HCT116 (cell line): Measurements from ENCODE around the gene MORN2. TPM values are rescaled to one million over a fixed set of nuclear protein-coding genes. Genes with fewer than 3 reads are reported as not detected.

Experiments used
- ATAC-seq: fragments of 200-7000 bp; cut with Tn5 transposase; 2 replicates; pipeline ENCODE4 v1.9.1; 2020; ENCODE audit warnings: mild to moderate bottlenecking, moderate library complexity
- BruUV-seq: library from RNA; stranded (reverse); fragments of 400-500 nt; replicated peaks from 2 replicates; lab custom pipeline; 2021; lab: Mats Ljungman, UMichigan
- CTCF ChIA-PET: fragments of 300-600 bp; sonication (Branson Sonifier 250); formaldehyde crosslinking; loops from one replicate; lab custom pipeline; 2021; ENCODE audit warnings: antibody characterized with exemption; lab: Charles Lee
- POLR2A ChIA-PET: fragments of 300-600, 350-600 bp; sonication (Branson Sonifier 250); formaldehyde crosslinking; loops from one replicate; lab custom pipeline; 2021; ENCODE audit warnings: antibody characterized with exemption; lab: Charles Lee
- RAD21 ChIA-PET, 2 experiments: fragments of 300-600 bp; sonication (Branson Sonifier 250); formaldehyde crosslinking; loops; one replicate each; lab custom pipeline; 2023; ENCODE audit warnings: low total read pairs in 2 of 2; ENCODE audit not compliant: uncharacterized antibody in 2 of 2, unreplicated experiment in 2 of 2, low non-redundant PET in 1 of 2; lab: Charles Lee
- DNase-seq: peaks from one replicate; pipeline ENCODE4 v3.0.0-alpha.2; 2010; ENCODE audit warnings: low read depth, low spot score
- H2AFZ ChIP-seq: fragments of 200-600 bp; shearing (Covaris generic), sonication (generic); 2 replicates; pipeline ENCODE4 v1.6.1; 2017; ENCODE audit warnings: low read depth, mixed run types, mixed read lengths, antibody characterized with exemption, low read length; ENCODE audit not compliant: poor library complexity, severe bottlenecking
- H3K27ac ChIP-seq: 2 replicates; pipeline ENCODE4 v1.5.1; 2012; ENCODE audit warnings: low read depth, low read length
- H3K27me3 ChIP-seq: fragments of 200-600 bp; sonication (generic); 2 replicates; pipeline ENCODE4 v1.6.1; 2016; ENCODE audit warnings: mixed run types, low read length, mixed read lengths; ENCODE audit not compliant: insufficient read depth
- H3K36me3 ChIP-seq, 2 experiments: fragments of 200-500 bp in 1 of 2; fragments of 200-600 bp in 1 of 2; sonication (Bioruptor generic) in 1 of 2; sonication (generic) in 1 of 2; 2 replicates each; pipeline versions ENCODE4 v1.5.1 to v1.6.1; 2014 to 2016; ENCODE audit warnings: low read length in 2 of 2, inconsistent platforms in 1 of 2, mixed read lengths in 1 of 2, mixed run types in 1 of 2; ENCODE audit not compliant: insufficient read depth in 2 of 2, control insufficient read depth in 1 of 2
- H3K4me1 ChIP-seq, 2 experiments: fragments of 200-600 bp in 1 of 2; sonication (generic) in 1 of 2; 2 replicates each; pipeline versions ENCODE4 v1.5.1 to v1.6.1; 2012 to 2017; ENCODE audit warnings: low read length in 2 of 2, inconsistent platforms in 1 of 2, mild to moderate bottlenecking in 1 of 2, mixed read lengths in 1 of 2, mixed run types in 1 of 2, moderate library complexity in 1 of 2; ENCODE audit not compliant: insufficient read depth in 2 of 2, control insufficient read depth in 1 of 2
- H3K4me2 ChIP-seq: fragments of 200-600 bp; sonication (generic); 2 replicates; pipeline ENCODE4 v1.6.1; 2017; ENCODE audit warnings: mixed run types, low read length, mixed read lengths
- H3K4me3 ChIP-seq, 2 experiments: fragments of 200-600 bp in 1 of 2; sonication (generic) in 1 of 2; replicated peaks in 1 of 2; 2 replicates each; pipeline ENCODE4 v1.5.1; 2011 to 2016; ENCODE audit warnings: low read length in 2 of 2, control low read depth in 1 of 2, low read depth in 1 of 2, mild to moderate bottlenecking in 1 of 2, mixed read lengths in 1 of 2, mixed run types in 1 of 2
- H3K79me2 ChIP-seq: fragments of 200-600 bp; sonication (generic); 2 replicates; pipeline ENCODE4 v1.6.1; 2017; ENCODE audit warnings: mild to moderate bottlenecking, mixed run types, low read length, moderate library complexity, mixed read lengths; ENCODE audit not compliant: insufficient read depth
- H3K9ac ChIP-seq: fragments of 200-600 bp; sonication (generic); 2 replicates; pipeline ENCODE4 v1.6.1; 2016; ENCODE audit warnings: low read length, mixed read lengths
- H3K9me2 ChIP-seq: fragments of 200-600 bp; sonication (generic), shearing (Covaris generic); 2 replicates; pipeline ENCODE4 v1.6.1; 2017; ENCODE audit warnings: mixed run types, mild to moderate bottlenecking, moderate library complexity; ENCODE audit not compliant: insufficient read depth
- H3K9me3 ChIP-seq, 2 experiments: fragments of 200-500 bp in 1 of 2; fragments of 200-600 bp in 1 of 2; sonication (Bioruptor generic) in 1 of 2; sonication (generic) in 1 of 2; 2 replicates each; pipeline ENCODE4 v1.6.1; 2014 to 2017; ENCODE audit warnings: low read length in 2 of 2, mixed read lengths in 2 of 2, inconsistent platforms in 1 of 2, low read depth in 1 of 2, mild to moderate bottlenecking in 1 of 2, mixed run types in 1 of 2, moderate library complexity in 1 of 2; ENCODE audit not compliant: control insufficient read depth in 1 of 2, insufficient read depth in 1 of 2
- H4K20me1 ChIP-seq: fragments of 200-600 bp; sonication (generic), shearing (Covaris generic); 2 replicates; pipeline ENCODE4 v1.6.1; 2017; ENCODE audit warnings: mixed run types, mild to moderate bottlenecking, moderate library complexity; ENCODE audit not compliant: insufficient read depth
- CEBPB ChIP-seq: IDR thresholded peaks from 2 replicates; pipeline ENCODE4 v1.6.1; 2012; ENCODE audit warnings: low read depth
- FOSL1 ChIP-seq: IDR thresholded peaks from 2 replicates; pipeline ENCODE4 v1.6.1; 2012; ENCODE audit warnings: low read depth
- JUND ChIP-seq: IDR thresholded peaks from 2 replicates; pipeline ENCODE4 v1.6.1; 2012
- POLR2A ChIP-seq: IDR thresholded peaks from 2 replicates; pipeline ENCODE4 v1.7.0; 2011; ENCODE audit warnings: borderline replicate concordance; ENCODE audit not compliant: insufficient read depth, insufficient read length; ENCODE audit errors: extremely low read depth
- POLR2AphosphoS5 ChIP-seq: IDR thresholded peaks from 2 replicates; pipeline ENCODE4 v1.6.1; 2011; ENCODE audit warnings: mild to moderate bottlenecking, low read depth, low read length, moderate library complexity
- RAD21 ChIP-seq: IDR thresholded peaks from 2 replicates; pipeline ENCODE4 v1.6.1; 2012; ENCODE audit warnings: low read depth, mild to moderate bottlenecking
- SIN3A ChIP-seq: IDR thresholded peaks from 2 replicates; pipeline ENCODE4 v1.6.1; 2012; ENCODE audit warnings: low read depth
- SP1 ChIP-seq: IDR thresholded peaks from 2 replicates; pipeline ENCODE4 v1.6.1; 2012; ENCODE audit warnings: low read depth
- SRF ChIP-seq: IDR thresholded peaks from 2 replicates; pipeline ENCODE4 v1.6.1; 2012; ENCODE audit warnings: low read depth
- YY1 ChIP-seq: IDR thresholded peaks from 2 replicates; pipeline ENCODE4 v1.6.1; 2011; ENCODE audit warnings: low read length, low read depth, moderate library complexity, mild to moderate bottlenecking; ENCODE audit not compliant: insufficient replicate concordance; ENCODE audit errors: extremely low read depth
- ZFX ChIP-seq: fragments of 450-650 bp; IDR thresholded peaks from 2 replicates; pipeline ENCODE4 v1.6.1; 2017
- ZNF274 ChIP-seq: fragments of 200-500 bp; sonication (Bioruptor generic); IDR thresholded peaks from 2 replicates; pipeline ENCODE4 v1.6.1; 2014; ENCODE audit warnings: mild to moderate bottlenecking, low read depth, low read length, inconsistent platforms
- intact Hi-C: fragments of 100-400 bp; cut with micrococcal nuclease; formaldehyde crosslinking; loops from 2 replicates; pipeline ENCODE4 v1.10.0; 2022
- total RNA-seq: library from RNA; stranded (reverse); gene quantifications from one replicate; pipeline ENCODE4 v1.2.1, GENCODE V29; 2021; ENCODE audit not compliant: unreplicated experiment
- TF ChIP-seq, protein P1 (sequence below): IDR thresholded peaks from 2 replicates; pipeline ENCODE4 v1.6.1; 2011; ENCODE audit warnings: mild to moderate bottlenecking, low read length, moderate library complexity; ENCODE audit not compliant: insufficient replicate concordance; ENCODE audit errors: extremely low read depth
- TF ChIP-seq, protein P2 (sequence below), 3 experiments: fragments of 200-600 bp in 1 of 3; sonication (generic) in 1 of 3; IDR thresholded peaks in 2 of 3; conservative IDR thresholded peaks in 1 of 3; 2 replicates each; pipeline ENCODE4 v1.5.1; 2012 to 2017; ENCODE audit warnings: low read depth in 2 of 3, low read length in 2 of 3, antibody characterized with exemption in 1 of 3, borderline replicate concordance in 1 of 3, control low read depth in 1 of 3, mild to moderate bottlenecking in 1 of 3, mixed read lengths in 1 of 3, mixed run types in 1 of 3, moderate library complexity in 1 of 3; ENCODE audit not compliant: insufficient read depth in 1 of 3
- TF ChIP-seq, protein P3 (sequence below): IDR thresholded peaks from 2 replicates; pipeline ENCODE4 v1.6.1; 2012

The MORN2 gene
- total RNA-seq, 1 experiment from 2014 or later: 11.9 TPM

DNA sequence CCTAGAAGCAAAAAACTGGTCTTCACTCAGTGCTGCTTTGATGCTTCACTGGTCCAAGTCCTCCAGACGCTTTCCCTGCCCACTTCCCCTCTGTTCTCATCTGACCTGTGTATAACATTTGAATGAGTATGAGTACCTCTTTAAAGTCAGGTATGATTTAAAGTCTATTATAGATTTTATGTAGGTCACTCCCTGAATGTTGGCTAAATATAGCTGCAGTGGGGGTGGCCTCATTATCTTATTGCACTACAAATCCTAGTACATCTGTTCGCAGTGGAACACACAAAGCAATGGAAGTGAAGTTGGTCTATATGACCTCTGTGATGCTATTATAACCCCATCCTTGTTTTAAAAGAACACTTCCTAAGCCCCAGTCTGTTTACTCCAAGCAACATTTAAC lies 47.1 kb downstream of the MORN2 start:
- TF ChIP-seq SRF (no peak), POLR2AphosphoS5 (no peak), ZFX (no peak), JUND (no peak), FOSL1 (no peak), YY1 (no peak), ZNF274 (no peak), RAD21 (no peak), SP1 (no peak), SIN3A (no peak), CEBPB (no peak), POLR2A (no peak)
- TF ChIP-seq, protein P1, sequence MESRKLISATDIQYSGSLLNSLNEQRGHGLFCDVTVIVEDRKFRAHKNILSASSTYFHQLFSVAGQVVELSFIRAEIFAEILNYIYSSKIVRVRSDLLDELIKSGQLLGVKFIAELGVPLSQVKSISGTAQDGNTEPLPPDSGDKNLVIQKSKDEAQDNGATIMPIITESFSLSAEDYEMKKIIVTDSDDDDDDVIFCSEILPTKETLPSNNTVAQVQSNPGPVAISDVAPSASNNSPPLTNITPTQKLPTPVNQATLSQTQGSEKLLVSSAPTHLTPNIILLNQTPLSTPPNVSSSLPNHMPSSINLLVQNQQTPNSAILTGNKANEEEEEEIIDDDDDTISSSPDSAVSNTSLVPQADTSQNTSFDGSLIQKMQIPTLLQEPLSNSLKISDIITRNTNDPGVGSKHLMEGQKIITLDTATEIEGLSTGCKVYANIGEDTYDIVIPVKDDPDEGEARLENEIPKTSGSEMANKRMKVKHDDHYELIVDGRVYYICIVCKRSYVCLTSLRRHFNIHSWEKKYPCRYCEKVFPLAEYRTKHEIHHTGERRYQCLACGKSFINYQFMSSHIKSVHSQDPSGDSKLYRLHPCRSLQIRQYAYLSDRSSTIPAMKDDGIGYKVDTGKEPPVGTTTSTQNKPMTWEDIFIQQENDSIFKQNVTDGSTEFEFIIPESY: no peak
- TF ChIP-seq, protein P2, sequence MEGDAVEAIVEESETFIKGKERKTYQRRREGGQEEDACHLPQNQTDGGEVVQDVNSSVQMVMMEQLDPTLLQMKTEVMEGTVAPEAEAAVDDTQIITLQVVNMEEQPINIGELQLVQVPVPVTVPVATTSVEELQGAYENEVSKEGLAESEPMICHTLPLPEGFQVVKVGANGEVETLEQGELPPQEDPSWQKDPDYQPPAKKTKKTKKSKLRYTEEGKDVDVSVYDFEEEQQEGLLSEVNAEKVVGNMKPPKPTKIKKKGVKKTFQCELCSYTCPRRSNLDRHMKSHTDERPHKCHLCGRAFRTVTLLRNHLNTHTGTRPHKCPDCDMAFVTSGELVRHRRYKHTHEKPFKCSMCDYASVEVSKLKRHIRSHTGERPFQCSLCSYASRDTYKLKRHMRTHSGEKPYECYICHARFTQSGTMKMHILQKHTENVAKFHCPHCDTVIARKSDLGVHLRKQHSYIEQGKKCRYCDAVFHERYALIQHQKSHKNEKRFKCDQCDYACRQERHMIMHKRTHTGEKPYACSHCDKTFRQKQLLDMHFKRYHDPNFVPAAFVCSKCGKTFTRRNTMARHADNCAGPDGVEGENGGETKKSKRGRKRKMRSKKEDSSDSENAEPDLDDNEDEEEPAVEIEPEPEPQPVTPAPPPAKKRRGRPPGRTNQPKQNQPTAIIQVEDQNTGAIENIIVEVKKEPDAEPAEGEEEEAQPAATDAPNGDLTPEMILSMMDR (IDR thresholded peaks at IDR 0.05 in 2 of 3, conservative IDR thresholded peaks at IDR 0.05 in 1 of 3; ENCODE audit: borderline replicate concordance in 1 of 3, insufficient read depth in 1 of 3, low read depth in 2 of 3, low read length in 2 of 3): no peak
- TF ChIP-seq, protein P3, sequence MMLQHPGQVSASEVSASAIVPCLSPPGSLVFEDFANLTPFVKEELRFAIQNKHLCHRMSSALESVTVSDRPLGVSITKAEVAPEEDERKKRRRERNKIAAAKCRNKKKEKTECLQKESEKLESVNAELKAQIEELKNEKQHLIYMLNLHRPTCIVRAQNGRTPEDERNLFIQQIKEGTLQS: no peak
- no peak for DNase-seq
- Histone ChIP-seq H3K4me3 (no peak overlapping the region), H3K36me3 (no peaks in the 10 kb centered on the region), H3K79me2 (no peaks in the 10 kb centered on the region), H2AFZ (no peak overlapping the region), H3K9me3 (no peaks in the 10 kb centered on the region), H3K9me2 (no peaks in the 10 kb centered on the region), H3K4me1 (no peaks in the 10 kb centered on the region), H3K4me2 (no peak overlapping the region), H4K20me1 (no peaks in the 10 kb centered on the region), H3K27me3 (no peaks in the 10 kb centered on the region), H3K27ac (no peak overlapping the region), H3K9ac (no peak overlapping the region)
- no peak for ATAC-seq
- ChIA-PET POLR2A (no interaction called here), RAD21 (no interaction called here), CTCF (no interaction called here)
- no TSS peak for BruUV-seq
- intact Hi-C loops: no loop called here
